Bronchial epithelial cell (primary cell): ENCODE measurements around the gene GPS1. TPM values are rescaled to one million over a fixed set of nuclear protein-coding genes. Genes with fewer than 3 reads are reported as not detected.
A peak's percentile ranks its signal among the peaks of the same experiment; 100 is the strongest.

Experiments used
- DNase-seq: peaks from one replicate; pipeline ENCODE4 v3.0.0-alpha.2; 2010; ENCODE audit warnings: low read depth
- FAIRE-seq: peaks from 2 replicates; lab custom pipeline; 2011; peaks lifted over from hg19 to GRCh38; lab: Jason Lieb, UNC
- H3K27me3 ChIP-seq: 2 replicates; pipeline ENCODE4 v1.5.1; 2011; ENCODE audit warnings: low read length; ENCODE audit not compliant: control insufficient read depth, insufficient read depth
- H3K36me3 ChIP-seq: 2 replicates; pipeline ENCODE4 v1.5.1; 2011; ENCODE audit warnings: low read length; ENCODE audit not compliant: control insufficient read depth, insufficient read depth
- H3K4me3 ChIP-seq: 2 replicates; pipeline ENCODE4 v1.5.1; 2011; ENCODE audit warnings: mild to moderate bottlenecking, low read depth, low read length, control low read depth
- total RNA-seq: library from RNA; depleted of rRNA; stranded (reverse); fragments of >200 nt; gene quantifications from 2 replicates; pipeline ENCODE4 v1.2.1, GENCODE V29; 2014
- TF ChIP-seq, protein P1 (sequence below): IDR thresholded peaks from 2 replicates; pipeline ENCODE4 v1.5.1; 2011; ENCODE audit warnings: mild to moderate bottlenecking, moderate library complexity, low read length, control low read depth, inconsistent platforms; ENCODE audit not compliant: insufficient read depth, severe bottlenecking

Gene GPS1
- total RNA-seq, 1 donor from 2014 or later = 117 TPM

DNA sequence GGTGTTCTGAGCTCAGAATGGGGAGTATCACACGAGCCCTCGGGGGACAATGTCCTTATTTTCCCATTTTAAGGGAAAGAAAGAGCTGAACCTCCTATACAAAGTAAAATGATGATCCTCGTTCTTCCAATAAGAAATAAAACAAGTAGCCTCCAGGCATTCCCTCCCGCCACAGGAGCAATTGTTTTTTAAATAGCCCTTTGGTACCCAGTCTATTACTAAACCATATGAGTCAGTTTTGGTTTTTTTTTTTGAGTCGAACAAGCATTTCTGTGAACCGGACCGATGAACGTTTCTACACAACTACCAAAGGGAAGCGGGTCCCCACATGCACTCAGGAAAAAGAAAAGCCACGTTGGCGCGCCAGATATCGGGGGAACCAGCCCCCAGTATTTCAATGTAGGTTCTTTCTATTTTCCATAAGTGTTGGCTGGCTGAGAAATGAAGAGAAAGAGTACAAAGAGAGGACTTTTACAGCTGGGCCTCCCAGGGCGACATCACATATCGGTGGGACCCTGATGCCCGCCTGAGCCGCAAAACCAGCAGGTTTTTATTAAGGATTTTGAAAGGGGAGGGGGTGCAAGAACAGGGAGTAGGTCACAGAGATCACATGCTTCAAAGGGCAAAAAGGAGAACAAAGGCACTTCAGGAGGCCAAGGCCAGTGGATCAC, 10.4 kb upstream of the GPS1 start:
- Histone ChIP-seq H3K36me3 (peaks cover 2% of the 10 kb centered on the region), H3K27me3 (no peaks in the 10 kb centered on the region), H3K4me3 (no peak overlapping the region)
- DNase-seq (peak; percentile 43), FAIRE-seq (no peak)
- TF ChIP-seq, protein P1, sequence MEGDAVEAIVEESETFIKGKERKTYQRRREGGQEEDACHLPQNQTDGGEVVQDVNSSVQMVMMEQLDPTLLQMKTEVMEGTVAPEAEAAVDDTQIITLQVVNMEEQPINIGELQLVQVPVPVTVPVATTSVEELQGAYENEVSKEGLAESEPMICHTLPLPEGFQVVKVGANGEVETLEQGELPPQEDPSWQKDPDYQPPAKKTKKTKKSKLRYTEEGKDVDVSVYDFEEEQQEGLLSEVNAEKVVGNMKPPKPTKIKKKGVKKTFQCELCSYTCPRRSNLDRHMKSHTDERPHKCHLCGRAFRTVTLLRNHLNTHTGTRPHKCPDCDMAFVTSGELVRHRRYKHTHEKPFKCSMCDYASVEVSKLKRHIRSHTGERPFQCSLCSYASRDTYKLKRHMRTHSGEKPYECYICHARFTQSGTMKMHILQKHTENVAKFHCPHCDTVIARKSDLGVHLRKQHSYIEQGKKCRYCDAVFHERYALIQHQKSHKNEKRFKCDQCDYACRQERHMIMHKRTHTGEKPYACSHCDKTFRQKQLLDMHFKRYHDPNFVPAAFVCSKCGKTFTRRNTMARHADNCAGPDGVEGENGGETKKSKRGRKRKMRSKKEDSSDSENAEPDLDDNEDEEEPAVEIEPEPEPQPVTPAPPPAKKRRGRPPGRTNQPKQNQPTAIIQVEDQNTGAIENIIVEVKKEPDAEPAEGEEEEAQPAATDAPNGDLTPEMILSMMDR = no peak

DNA sequence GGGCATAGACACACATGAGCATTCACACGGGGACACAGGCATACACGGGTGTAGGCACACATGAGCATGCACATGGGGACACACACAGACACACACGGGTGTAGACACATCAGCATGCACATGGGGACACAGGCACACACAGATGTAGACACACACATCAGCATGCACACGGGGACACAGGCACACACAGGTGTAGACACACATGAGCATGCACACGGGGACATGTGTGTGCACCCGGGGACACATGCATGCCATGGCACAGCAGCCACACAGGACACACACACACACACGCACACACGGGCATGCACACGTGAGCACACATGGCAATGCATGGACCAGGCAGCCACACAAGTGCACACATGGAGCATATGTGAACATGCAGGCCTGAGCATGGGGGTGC, 9.0 kb upstream of the GPS1 start:
- DNase-seq (no peak), FAIRE-seq (peak; percentile 50)
- Histone ChIP-seq H3K27me3 (no peaks in the 10 kb centered on the region), H3K4me3 (no peak overlapping the region), H3K36me3 (peaks cover 2% of the 10 kb centered on the region)
- TF ChIP-seq, protein P1 = no peak

DNA sequence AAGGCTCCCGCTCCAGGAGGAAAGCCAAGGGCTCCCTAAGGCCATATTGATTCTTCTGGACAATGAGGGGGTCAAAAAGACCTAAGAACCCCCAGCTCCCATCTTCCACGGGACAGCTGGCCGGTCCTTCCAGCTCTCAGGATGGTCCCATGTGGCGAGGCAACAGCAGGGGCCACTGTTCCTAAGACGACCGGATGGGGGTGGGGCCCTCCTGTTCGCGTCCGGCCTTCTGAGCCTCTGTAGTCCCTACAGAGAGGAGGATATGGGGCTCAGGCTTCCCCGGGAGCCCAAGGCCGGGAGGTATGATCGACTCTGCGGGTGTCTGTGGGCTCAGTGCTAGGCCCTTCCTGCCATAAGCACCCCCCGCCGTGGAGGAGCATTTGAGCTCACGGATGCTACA, 8.2 kb upstream of the GPS1 start:
- H3K27me3 ChIP-seq = no peaks in the 10 kb centered on the region
- peaks cover 7% of the 10 kb centered on the region for H3K36me3 ChIP-seq
- no peak overlapping the region for H3K4me3 ChIP-seq
- TF ChIP-seq, protein P1 = no peak
- no peak for FAIRE-seq
- no peak for DNase-seq

DNA sequence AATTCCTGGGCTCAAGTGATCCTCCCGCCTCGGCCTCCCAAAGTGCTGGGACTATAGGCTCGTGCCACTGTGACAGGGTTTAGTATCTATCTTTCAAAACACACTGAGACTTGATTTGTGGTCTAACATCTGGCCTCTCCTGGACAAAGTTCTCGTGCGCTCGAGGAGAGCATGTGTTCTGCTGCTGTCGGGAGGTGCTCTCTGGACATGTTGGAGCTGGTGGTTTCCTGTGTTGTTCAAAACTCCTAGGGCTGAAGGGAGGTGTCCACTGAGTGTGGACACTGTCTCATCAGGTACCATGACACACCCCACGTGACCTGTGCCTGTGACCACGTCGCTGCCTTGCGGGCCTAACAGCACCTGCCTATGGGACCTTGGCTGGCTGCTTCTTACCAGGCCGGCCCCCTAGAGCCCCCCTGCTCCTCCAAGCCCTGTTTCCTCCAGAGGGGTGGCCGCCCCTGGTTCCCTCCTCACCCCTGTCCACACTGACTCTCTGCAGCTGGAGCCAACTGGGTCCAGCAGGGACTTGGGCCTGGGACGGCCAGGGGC, 5.7 kb upstream of the GPS1 start:
- Histone ChIP-seq H3K36me3 (peaks cover 15% of the 10 kb centered on the region), H3K27me3 (no peaks in the 10 kb centered on the region), H3K4me3 (no peak overlapping the region)
- DNase-seq (no peak), FAIRE-seq (no peak)
- TF ChIP-seq, protein P1 = no peak

DNA sequence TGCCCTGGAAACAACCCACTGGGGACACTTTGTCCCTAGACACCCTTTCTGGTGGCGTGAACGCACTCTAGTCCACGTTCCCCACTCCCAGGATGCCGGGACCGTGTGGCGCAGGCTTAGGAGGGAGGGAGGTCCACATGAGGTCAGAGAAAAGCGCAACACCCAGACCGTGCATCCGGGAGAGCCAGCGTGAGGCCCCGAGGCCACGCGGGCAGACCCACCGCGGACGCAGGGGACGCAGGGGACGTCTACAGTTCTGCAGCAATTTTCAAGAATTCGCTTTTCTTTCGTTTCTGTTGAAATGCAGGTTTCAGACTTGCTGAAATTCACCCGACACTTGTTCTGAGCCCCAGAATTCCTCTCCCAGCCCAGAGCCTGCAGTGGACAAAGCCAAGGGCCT, 4.8 kb upstream of the GPS1 start:
- no peak for FAIRE-seq
- no peak for DNase-seq
- TF ChIP-seq, protein P1 = no peak
- no peaks in the 10 kb centered on the region for H3K27me3 ChIP-seq
- H3K36me3 ChIP-seq = peaks cover 15% of the 10 kb centered on the region
- H3K4me3 ChIP-seq = no peak overlapping the region
